Activated T-helper 1 cell treated with anti-CD3 and anti-CD28 coated beads, Interleukin-2, amount 50 U/mL, for 16 hours (primary cell): Measurements from ENCODE around the gene TMEM174.

Experiments
- DNase-seq, 2 donors: peaks; one replicate each; pipeline ENCODE4 v3.0.0-alpha.2; 2020; ENCODE audit warnings: low read depth in 1 of 2, low spot score in 1 of 2

TMEM174 gene

GRCh38 chr5:73172951-73173350, at the start of gene TMEM174:
Gene TMEM174 (plus strand): TSS chr5:73173193. CDS start chr5:73173244, 51 bp downstream.
- no peak for DNase-seq

DNA sequence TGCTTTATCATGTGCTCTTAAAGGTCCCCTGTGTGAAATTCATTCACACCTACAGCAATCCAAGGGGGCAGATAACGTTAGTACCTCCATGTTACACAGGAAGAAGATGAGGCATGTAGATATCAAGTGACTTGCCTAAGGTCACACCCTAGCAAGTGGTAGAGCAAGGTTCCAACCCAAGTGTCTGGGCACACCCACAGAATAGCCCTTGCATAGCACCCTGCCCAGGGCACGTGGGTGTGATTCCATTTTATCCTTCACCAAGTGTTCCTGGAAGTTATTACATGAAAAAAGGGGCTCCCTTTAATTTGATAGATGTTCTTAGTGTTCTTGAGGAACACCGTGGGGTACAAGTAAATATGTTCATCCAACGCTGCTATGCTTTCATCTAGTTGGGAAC, 47.7 kb upstream of the TMEM174 start:
- DNase-seq = no peak

DNA sequence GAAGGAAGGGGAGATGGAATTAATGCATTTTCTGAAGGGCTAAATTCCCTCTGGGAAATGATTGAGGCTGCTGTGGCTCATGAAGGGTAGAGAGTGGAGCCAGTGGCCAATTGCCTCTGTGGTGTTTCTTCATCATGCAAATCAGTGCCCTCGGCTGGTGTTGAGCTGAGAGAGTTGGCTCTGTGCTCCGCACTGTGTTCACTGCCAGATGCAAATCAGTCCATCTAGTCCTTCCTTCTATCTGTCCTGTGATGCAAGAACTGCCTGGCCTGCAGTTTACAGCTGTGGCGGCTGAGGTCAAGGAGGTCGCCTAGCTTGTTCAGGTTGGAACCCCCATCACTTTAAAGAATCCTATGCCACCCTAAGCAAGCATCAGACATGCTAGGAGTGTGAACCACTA, 46.6 kb upstream of the TMEM174 start:
- DNase-seq = no peak

DNA sequence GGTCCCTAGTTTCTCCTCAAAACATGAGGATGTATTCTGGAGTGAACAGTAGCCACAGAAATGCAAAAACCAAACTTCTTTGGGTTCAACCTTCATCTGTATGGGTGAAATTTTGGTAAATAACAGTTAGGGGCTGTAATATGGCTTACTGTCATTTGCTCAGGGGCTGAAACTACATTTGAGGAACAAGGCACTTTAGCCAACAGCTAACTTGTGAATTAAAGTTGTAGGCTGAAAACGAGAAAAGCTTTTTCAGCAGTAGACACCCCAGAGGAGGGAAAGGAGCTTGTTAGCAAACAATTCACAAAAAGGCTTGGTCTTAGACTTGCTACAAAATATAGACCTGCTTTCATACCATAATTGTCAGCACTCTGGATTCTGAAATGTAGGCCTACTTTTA, 46.0 kb upstream of the TMEM174 start:
- DNase-seq = no peak

DNA sequence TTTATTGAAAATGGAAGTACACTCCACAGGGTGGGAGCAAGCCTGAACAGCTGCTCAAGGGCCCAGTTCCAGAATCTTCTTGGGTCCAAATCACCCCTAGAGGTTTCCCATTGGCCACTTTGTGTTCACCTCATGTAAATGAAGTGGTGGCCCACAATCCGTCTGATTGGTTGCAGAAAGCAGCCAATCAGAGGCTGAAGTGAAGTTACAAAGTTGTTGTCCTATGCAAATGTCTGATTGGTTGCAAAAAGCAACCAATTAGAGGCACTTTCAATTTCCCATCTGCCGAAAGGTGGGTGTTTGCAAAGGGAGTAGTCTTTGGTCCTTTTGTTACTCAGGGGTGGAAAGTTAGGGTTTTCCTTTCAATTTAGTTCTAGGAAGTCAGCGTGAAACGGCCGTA, 43.9 kb upstream of the TMEM174 start:
- DNase-seq = no peak

- no peak for DNase-seq
These were observed 42.2 kb upstream of the TMEM174 start for GRCh38 chr5:73130811-73131210.

- no peak for DNase-seq
These were observed 41.1 kb upstream of the TMEM174 start for GRCh38 chr5:73131711-73132425.

DNA sequence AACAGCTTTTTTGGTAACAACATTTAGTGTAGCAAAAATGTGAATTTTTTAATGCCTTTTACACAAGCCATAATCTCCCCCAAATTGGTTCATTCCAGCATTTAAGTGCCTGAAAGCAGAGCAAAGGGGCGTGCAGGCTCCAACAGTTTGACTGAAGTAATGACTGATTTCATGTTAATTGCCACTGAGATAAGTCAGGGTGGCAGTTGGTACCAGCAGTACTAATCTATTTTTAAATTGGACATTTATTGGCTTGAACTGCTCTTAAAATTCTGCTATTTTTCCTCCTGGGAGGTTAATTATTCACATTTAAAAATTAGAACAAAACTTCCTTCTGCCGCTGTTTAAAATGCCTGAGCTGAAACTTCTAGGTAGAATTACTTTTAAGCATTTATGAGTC, 40.2 kb upstream of the TMEM174 start:
- no peak for DNase-seq

- no peak for DNase-seq
These were observed 38.0 kb upstream of the TMEM174 start for GRCh38 chr5:73135021-73135420.

GRCh38 chr5:73135429-73136054, 37.5 kb upstream of the TMEM174 start:
- no peak for DNase-seq

- DNase-seq = no peak
These were observed 36.9 kb upstream of the TMEM174 start for GRCh38 chr5:73136055-73136562.

GRCh38 chr5:73137563-73138530, 35.1 kb upstream of the TMEM174 start:
- no peak for DNase-seq

DNA sequence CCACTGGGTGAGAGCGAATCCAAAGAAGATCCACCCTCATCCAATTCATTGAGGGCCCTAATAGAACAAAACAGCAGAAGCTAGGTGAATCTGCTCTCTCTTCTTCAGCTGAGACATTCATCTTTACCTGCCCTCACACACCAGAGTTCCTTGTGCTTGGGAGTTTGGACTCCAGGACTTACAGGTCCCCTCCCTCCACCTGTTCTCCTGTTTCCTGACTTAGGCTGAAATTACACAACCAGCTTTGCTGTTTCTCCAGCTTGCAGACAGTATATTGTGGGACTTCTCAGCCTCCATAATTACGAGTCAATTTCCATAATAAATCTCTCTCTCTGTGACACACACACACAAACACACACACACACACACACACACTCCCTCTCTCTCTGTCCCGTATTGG, 33.5 kb upstream of the TMEM174 start:
- no peak for DNase-seq

DNA sequence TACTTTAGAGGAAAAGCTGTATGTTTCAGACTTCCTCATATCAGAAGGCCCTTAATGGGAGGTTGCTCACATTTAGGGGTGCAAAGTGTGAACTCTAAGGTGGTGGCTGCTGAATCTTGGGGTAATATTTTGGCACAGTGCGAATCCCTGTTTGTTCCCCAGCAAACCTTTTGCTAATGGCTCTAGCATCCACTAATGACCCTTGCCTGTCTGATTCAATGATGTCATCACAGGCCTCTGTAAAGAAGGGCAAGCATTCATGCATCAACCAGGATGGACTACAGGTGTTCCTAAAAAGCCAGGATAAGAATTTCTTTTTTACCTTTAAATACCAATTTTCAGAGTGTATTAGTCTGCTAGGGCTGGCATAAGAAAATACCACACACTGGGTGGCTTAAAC, 32.2 kb upstream of the TMEM174 start:
- DNase-seq = no peak

GRCh38 chr5:73142035-73142434, 31.0 kb upstream of the TMEM174 start:
- no peak for DNase-seq

- no peak for DNase-seq
These were observed 29.3 kb upstream of the TMEM174 start for GRCh38 chr5:73143716-73144115.

- DNase-seq = no peak
These were observed 23.5 kb upstream of the TMEM174 start for GRCh38 chr5:73149540-73149939.

- DNase-seq = no peak
These were observed 22.1 kb upstream of the TMEM174 start for GRCh38 chr5:73150876-73151275.

DNA sequence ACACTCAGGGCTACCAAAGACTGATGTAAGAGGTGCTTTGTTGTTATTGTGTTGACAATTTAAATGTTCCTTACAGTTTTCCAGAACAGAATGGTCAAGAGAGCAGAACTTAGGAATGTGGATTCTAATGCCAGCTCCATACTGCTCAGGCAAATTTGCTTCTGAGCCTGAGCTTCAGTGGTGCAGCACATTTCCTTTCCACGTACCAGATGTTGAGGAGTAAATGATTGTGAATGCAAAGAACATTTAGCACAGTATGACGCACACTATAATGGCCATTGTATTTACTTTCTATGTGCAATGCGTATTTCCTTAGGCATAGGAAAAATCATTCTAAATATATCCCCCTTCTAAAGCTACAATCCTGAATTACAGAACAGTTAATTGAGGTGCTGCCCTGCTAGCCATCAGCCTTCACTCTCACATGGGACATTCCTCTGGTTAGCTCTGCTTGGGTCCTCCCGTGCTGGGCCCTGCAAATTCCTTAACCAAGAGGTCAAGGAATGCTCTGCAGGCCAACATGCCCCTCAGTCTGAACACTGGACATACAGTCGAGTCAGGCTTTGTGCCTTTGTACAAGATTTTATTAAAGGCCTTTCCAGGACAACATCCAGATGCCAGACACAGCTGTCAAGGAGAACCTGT, 21.1 kb upstream of the TMEM174 start:
- no peak for DNase-seq

DNA sequence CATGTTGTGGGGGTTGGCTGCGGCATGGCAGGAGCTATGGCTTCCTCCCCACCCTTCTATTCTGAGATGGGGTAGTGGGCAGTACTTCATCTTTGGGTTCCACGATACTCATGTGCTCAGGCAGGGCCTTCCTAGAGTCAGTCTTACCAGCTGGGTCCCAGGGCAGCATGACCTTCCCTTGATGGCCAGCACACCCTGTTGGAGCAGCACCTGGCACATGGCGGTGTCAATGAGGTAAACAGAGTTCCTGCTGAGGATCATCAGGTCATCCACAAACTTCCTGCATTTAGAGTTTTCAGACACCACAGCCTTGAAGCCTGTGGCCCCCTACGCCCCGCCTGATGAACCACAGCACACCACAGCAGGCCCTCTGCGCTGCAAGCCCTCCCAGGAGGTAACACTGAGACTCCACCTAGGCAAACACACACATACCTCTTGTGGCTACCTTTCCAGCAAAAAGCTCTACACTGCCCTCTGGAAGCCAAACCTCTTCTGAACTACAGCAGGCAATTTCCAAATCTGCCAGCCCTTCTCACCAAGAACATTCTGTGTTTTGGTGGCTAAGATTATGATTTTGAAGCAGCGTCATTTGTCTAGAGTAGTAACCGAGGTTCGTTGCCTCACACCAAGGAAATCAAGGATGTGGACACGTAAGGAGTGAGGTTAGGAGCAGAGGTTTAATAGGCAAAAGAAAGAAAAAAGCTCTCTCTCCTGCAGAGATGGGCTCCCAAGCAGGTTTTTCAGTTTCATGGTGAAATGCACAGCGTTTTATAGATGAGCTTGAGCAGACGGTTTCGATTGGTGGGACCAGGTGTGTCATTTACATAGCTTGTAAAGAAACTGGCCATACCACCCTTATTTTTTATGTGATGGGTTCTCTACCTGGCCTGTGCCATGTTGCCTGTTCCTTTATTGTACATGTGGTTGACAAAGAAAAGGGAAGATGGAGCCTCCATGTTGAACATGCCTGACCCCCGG, 20.3 kb upstream of the TMEM174 start:
- DNase-seq = no peak
